Measurements from ENCODE around the gene PIGW.

Gene PIGW

GRCh38 chr17:36509272-36509985 is 25.4 kb upstream of the PIGW start:
- DNase-seq (ENCODE audit: low spot score), result no peak

GRCh38 chr17:36510636-36511035 is 24.2 kb upstream of the PIGW start:
- no peak for DNase-seq (ENCODE audit: low spot score)

GRCh38 chr17:36511216-36511615 is 23.6 kb upstream of the PIGW start:
- DNase-seq (ENCODE audit: low spot score), result no peak

- DNase-seq (ENCODE audit: low spot score), result no peak
Measured at GRCh38 chr17:36512641-36513040, 22.1 kb upstream of the PIGW start.

GRCh38 chr17:36514856-36515255 is 19.9 kb upstream of the PIGW start:
- DNase-seq (ENCODE audit: low spot score), result no peak

- DNase-seq (ENCODE audit: low spot score), result no peak
Measured at GRCh38 chr17:36515837-36516236, 18.9 kb upstream of the PIGW start.

- DNase-seq (ENCODE audit: low spot score), result no peak
Measured at GRCh38 chr17:36523113-36523512, 11.7 kb upstream of the PIGW start.

- peak; percentile 71 for DNase-seq (ENCODE audit: low spot score)
Measured at GRCh38 chr17:36524428-36524876, 10.3 kb upstream of the PIGW start.

GRCh38 chr17:36525113-36525512 is 9.7 kb upstream of the PIGW start:
- DNase-seq (ENCODE audit: low spot score), result peak; percentile 49

GRCh38 chr17:36525888-36526287 is 8.9 kb upstream of the PIGW start:
- DNase-seq (ENCODE audit: low spot score), result no peak

GRCh38 chr17:36527621-36528250 is 7.1 kb upstream of the PIGW start:
- no peak for DNase-seq (ENCODE audit: low spot score)

GRCh38 chr17:36529121-36529520 is 5.7 kb upstream of the PIGW start:
- DNase-seq (ENCODE audit: low spot score), result peak; percentile 82

GRCh38 chr17:36532435-36532975 is 2.3 kb upstream of the PIGW start:
- DNase-seq (ENCODE audit: low spot score), result no peak

GRCh38 chr17:36533935-36534839 is 600 bp upstream of the PIGW start:
- peak; percentile 78 for DNase-seq (ENCODE audit: low spot score)

GRCh38 chr17:36535669-36536081 is 888 bp downstream of the PIGW start:
- no peak for DNase-seq (ENCODE audit: low spot score)

GRCh38 chr17:36540696-36541095 is 5.9 kb downstream of the PIGW start:
- no peak for DNase-seq (ENCODE audit: low spot score)

GRCh38 chr17:36542755-36543154 is 8.0 kb downstream of the PIGW start:
- DNase-seq (ENCODE audit: low spot score), result no peak

GRCh38 chr17:36544044-36544306 is 9.2 kb downstream of the PIGW start:
- no peak for DNase-seq (ENCODE audit: low spot score)

- peak; percentile 92 for DNase-seq (ENCODE audit: low spot score)
Measured at GRCh38 chr17:36544307-36545076, 9.7 kb downstream of the PIGW start, which contains the start of gene GGNBP2. TSS of gene GGNBP2 (plus strand) at chr17:36544919. CDS start at chr17:36545725, 806 bp downstream.

GRCh38 chr17:36545077-36545464 is 10.3 kb downstream of the PIGW start:
- DNase-seq (ENCODE audit: low spot score), result no peak

GRCh38 chr17:36545465-36546417 is 11.0 kb downstream of the PIGW start:
- peak; percentile 97 for DNase-seq (ENCODE audit: low spot score)
